Measurements from ENCODE around the gene CAMTA1.

- TF ChIP-seq POLR2A (IDR thresholded peaks at IDR 0.05): no peak
- TF ChIP-seq CTCF (IDR thresholded peaks at IDR 0.05): no peak
- no peak for TF ChIP-seq EP300 (IDR thresholded peaks at IDR 0.05)
Measured at GRCh38 chr1:7014640-7014930, 229.3 kb downstream of the CAMTA1 start.
